B cell (primary cell): ENCODE measurements around the gene USP12.

Experiments used
- CTCF ChIP-seq: fragments of 200-600 bp; IDR thresholded peaks from one replicate; pipeline ENCODE4 v1.8.0; 2022; ENCODE audit warnings: antibody characterized with exemption, mild to moderate bottlenecking
- EZH2 ChIP-seq: IDR thresholded peaks from 2 replicates; pipeline ENCODE4 v1.6.1; 2012; ENCODE audit warnings: borderline replicate concordance, low read depth, mild to moderate bottlenecking, moderate library complexity, low read length; ENCODE audit not compliant: insufficient read depth, poor library complexity, severe bottlenecking

GRCh38 chr13:27117158-27117557 is 54.5 kb downstream of the USP12 start:
- TF ChIP-seq CTCF: no peak
- no peak for TF ChIP-seq EZH2
